Measurements from ENCODE around the gene DCLK3. TPM values are rescaled to one million over a fixed set of nuclear protein-coding genes. Genes with fewer than 3 reads are reported as not detected.

Gene DCLK3
- total RNA-seq, 1 donor from 2014 or later: not detected

DNA sequence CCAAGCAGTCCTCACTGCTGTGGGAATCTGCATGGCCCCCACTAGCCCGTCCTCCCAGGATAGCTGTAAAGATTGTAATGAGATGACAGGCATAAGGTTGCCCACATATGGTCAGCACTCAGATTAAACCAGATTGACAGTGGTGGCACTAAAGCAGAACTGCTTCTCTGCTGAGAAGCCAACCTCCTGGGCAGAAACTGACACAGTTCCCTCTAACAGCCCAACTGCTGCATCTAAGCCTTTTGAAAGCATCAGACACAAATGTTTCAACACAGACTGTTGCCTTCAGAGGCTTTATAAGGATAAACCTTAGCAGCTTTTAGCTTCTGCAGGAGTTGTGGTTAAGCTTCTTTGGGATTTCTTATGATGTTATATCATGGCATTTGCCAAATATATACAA, 13.0 kb downstream of the DCLK3 start:
- TF ChIP-seq, protein P1, sequence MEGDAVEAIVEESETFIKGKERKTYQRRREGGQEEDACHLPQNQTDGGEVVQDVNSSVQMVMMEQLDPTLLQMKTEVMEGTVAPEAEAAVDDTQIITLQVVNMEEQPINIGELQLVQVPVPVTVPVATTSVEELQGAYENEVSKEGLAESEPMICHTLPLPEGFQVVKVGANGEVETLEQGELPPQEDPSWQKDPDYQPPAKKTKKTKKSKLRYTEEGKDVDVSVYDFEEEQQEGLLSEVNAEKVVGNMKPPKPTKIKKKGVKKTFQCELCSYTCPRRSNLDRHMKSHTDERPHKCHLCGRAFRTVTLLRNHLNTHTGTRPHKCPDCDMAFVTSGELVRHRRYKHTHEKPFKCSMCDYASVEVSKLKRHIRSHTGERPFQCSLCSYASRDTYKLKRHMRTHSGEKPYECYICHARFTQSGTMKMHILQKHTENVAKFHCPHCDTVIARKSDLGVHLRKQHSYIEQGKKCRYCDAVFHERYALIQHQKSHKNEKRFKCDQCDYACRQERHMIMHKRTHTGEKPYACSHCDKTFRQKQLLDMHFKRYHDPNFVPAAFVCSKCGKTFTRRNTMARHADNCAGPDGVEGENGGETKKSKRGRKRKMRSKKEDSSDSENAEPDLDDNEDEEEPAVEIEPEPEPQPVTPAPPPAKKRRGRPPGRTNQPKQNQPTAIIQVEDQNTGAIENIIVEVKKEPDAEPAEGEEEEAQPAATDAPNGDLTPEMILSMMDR (IDR thresholded peaks at IDR 0.05): no peak
- TF ChIP-seq POLR2A (IDR thresholded peaks at IDR 0.05) (no peak), POLR2AphosphoS5 (IDR thresholded peaks at IDR 0.05; ENCODE audit: insufficient read depth in 1 of 2, low read depth in 1 of 2) (no peak)
- intact Hi-C loops (cut with DNase I): no loop called here
- H3K36me3 ChIP-seq: no peaks in the 10 kb centered on the region
- H3K4me3 ChIP-seq: no peak overlapping the region
- DNase-seq (ENCODE audit: extremely low spot score in 2 of 2): no peak
- H3K9me3 ChIP-seq: no peaks in the 10 kb centered on the region
- H3K27ac ChIP-seq: no peak overlapping the region
- H3K4me1 ChIP-seq: no peaks in the 10 kb centered on the region
- H3K27me3 ChIP-seq: no peaks in the 10 kb centered on the region

DNA sequence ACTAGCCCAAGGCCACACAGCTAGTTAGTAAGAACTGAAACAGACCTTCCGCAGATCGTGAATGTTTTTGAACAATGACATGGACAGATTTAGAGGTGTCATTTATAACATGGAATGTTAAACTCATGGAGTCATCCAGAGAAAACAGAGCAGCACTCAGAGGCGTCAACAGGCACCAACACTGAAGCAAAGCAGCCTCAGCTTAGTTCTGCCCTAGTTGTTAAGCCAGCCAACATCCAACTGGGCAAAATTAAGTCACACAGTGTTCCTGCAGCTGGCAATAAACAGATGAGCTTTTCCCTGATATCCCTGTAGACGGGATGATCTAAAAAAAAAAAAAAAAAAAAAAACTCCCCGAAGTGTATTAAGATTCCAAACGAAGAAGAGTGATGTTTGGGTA, 13.6 kb downstream of the DCLK3 start:
- Histone ChIP-seq H3K27me3 (no peaks in the 10 kb centered on the region), H3K4me1 (no peaks in the 10 kb centered on the region), H3K27ac (no peak overlapping the region), H3K36me3 (no peaks in the 10 kb centered on the region), H3K4me3 (no peak overlapping the region), H3K9me3 (no peaks in the 10 kb centered on the region)
- TF ChIP-seq POLR2A (IDR thresholded peaks at IDR 0.05) (no peak), POLR2AphosphoS5 (IDR thresholded peaks at IDR 0.05; ENCODE audit: insufficient read depth in 1 of 2, low read depth in 1 of 2) (no peak)
- TF ChIP-seq, protein P1 (IDR thresholded peaks at IDR 0.05): no peak
- no peak for DNase-seq (ENCODE audit: extremely low spot score in 2 of 2)
- intact Hi-C loops (cut with DNase I): no loop called here

DNA sequence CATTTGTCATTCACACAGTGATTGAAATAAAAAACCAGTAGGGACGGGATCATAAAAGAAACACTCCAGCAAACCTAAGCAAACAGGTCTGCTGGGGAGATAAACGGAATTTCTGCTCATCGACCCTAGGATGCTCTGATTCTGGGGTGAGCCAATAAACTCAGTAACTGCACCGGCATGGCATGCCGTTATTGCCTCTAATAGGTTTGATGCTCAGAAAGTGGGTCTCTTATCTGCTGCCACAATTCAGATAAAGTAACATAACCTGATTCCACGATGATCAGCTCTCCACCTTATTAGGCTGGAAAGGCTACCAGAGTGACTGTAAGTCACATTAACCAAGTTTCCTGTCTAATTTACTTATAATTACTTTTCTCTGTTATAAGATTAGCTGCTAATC, 19.6 kb downstream of the DCLK3 start:
- Histone ChIP-seq H3K9me3 (no peaks in the 10 kb centered on the region), H3K4me1 (no peaks in the 10 kb centered on the region), H3K27me3 (no peaks in the 10 kb centered on the region), H3K36me3 (no peaks in the 10 kb centered on the region), H3K27ac (no peak overlapping the region), H3K4me3 (no peak overlapping the region)
- intact Hi-C loops (cut with DNase I): no loop called here
- no peak for DNase-seq (ENCODE audit: extremely low spot score in 2 of 2)
- no peak for TF ChIP-seq POLR2A (IDR thresholded peaks at IDR 0.05)
- TF ChIP-seq, protein P1 (IDR thresholded peaks at IDR 0.05): no peak

DNA sequence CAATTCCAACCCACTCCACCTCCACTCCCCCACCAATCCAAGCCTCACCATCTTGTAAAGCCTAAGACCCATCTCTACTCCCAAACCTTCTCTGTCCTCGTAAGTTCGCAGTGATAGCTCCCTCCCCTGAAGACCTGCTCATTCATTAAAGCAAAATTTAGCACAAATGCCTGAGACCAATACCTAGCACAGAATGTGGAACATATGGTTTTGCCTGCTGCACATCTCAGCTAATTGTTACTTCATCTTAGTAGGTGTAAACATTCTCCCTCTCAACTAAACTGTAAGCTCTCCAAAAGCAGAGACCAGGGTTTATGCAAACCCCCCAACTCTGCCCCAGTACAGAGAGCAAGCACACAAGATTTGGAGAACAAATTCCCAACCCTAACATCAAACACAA, 20.5 kb downstream of the DCLK3 start:
- Histone ChIP-seq H3K4me3 (no peak overlapping the region), H3K9me3 (no peaks in the 10 kb centered on the region), H3K27ac (no peak overlapping the region), H3K4me1 (no peaks in the 10 kb centered on the region), H3K27me3 (no peaks in the 10 kb centered on the region), H3K36me3 (no peaks in the 10 kb centered on the region)
- DNase-seq (ENCODE audit: extremely low spot score in 2 of 2): no peak
- TF ChIP-seq POLR2AphosphoS5 (IDR thresholded peaks at IDR 0.05; ENCODE audit: insufficient read depth in 1 of 2, low read depth in 1 of 2) (no peak), POLR2A (IDR thresholded peaks at IDR 0.05) (no peak)
- TF ChIP-seq, protein P1 (IDR thresholded peaks at IDR 0.05): no peak
- intact Hi-C loops (cut with DNase I): no loop called here

DNA sequence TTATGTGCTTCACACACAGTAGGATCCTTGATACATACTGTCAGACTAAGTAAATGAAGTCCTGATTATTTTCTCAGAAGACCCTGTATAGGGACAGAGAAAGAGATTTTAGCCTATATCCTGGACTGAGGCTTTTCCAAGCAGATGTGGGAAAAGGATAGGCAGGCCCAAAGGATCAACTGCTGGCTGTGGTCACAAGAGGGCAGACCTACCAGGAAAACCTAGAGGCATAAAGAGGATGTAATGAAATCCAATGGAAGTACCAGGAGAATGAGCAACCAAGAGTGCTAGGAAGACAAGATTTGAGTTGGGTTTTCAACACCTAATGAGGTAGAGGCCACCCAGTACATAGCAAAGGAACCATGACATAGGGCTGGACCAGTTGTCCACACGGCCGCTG, 23.1 kb downstream of the DCLK3 start:
- H3K27me3 ChIP-seq: no peaks in the 10 kb centered on the region
- no peak for DNase-seq (ENCODE audit: extremely low spot score in 2 of 2)
- no peaks in the 10 kb centered on the region for H3K36me3 ChIP-seq
- H3K27ac ChIP-seq: no peak overlapping the region
- H3K9me3 ChIP-seq: no peaks in the 10 kb centered on the region
- intact Hi-C loops (cut with DNase I): no loop called here
- TF ChIP-seq, protein P1 (IDR thresholded peaks at IDR 0.05): no peak
- TF ChIP-seq POLR2AphosphoS5 (IDR thresholded peaks at IDR 0.05; ENCODE audit: insufficient read depth in 1 of 2, low read depth in 1 of 2) (no peak), POLR2A (IDR thresholded peaks at IDR 0.05) (no peak)
- no peak overlapping the region for H3K4me3 ChIP-seq
- no peaks in the 10 kb centered on the region for H3K4me1 ChIP-seq

Measured in vagina (tissue), 2 donors.